Tibial nerve (tissue), 4 donors: ENCODE data around the gene XPO5. TPM values are rescaled to one million over a fixed set of nuclear protein-coding genes. Genes with fewer than 3 reads are reported as not detected.

ENCODE experiments used
- DNase-seq, 2 donors: peaks; one replicate each; pipeline ENCODE4 v3.0.0-alpha.2; 2019; ENCODE audit warnings: low spot score in 2 of 2
- H3K27ac ChIP-seq, 4 donors: fragments of 200-600 bp; sonication (generic) in 3 of 4; one replicate each; pipeline ENCODE4 v1.5.1; 2017 to 2019; ENCODE audit warnings: mild to moderate bottlenecking in 1 of 4
- H3K27me3 ChIP-seq, 2 donors: fragments of 200-600 bp; sonication (generic) in 1 of 2; one replicate each; pipeline versions ENCODE4 v1.5.1 to v1.6.0; 2017 to 2019
- H3K36me3 ChIP-seq, 3 donors: fragments of 200-600 bp; sonication (generic); one replicate each; pipeline ENCODE4 v1.5.1; 2018 to 2019
- H3K4me1 ChIP-seq, 4 donors: fragments of 200-600 bp; sonication (generic) in 3 of 4; one replicate each; pipeline ENCODE4 v1.5.1; 2017 to 2019
- H3K4me3 ChIP-seq, 4 donors: fragments of 200-600 bp; sonication (generic) in 3 of 4; one replicate each; pipeline ENCODE4 v1.5.1; 2017 to 2019; ENCODE audit warnings: mild to moderate bottlenecking in 1 of 4, moderate library complexity in 1 of 4
- H3K9me3 ChIP-seq, 4 donors: fragments of 200-600 bp; sonication (generic) in 3 of 4; one replicate each; pipeline ENCODE4 v1.5.1; 2017 to 2019
- CTCF ChIP-seq, 5 experiments: fragments of 200-600 bp in 3 of 5; fragments of 450-650 bp in 2 of 5; sonication (generic) in 3 of 5; IDR thresholded peaks; one replicate each; pipeline ENCODE4 v1.5.1; 2016 to 2019; ENCODE audit warnings: antibody characterized with exemption in 5 of 5, mild to moderate bottlenecking in 3 of 5, moderate library complexity in 2 of 5
- EP300 ChIP-seq, 2 donors: sonication (generic); formaldehyde crosslinking; IDR thresholded peaks; one replicate each; pipeline ENCODE4 v1.6.1; 2017; ENCODE audit warnings: antibody characterized with exemption in 2 of 2, mild to moderate bottlenecking in 1 of 2
- POLR2A ChIP-seq, 2 donors: fragments of 450-650 bp; IDR thresholded peaks; one replicate each; pipeline ENCODE4 v1.6.1; 2017; ENCODE audit warnings: antibody characterized with exemption in 2 of 2, mild to moderate bottlenecking in 2 of 2, moderate library complexity in 2 of 2
- WGBS, 2 donors: methylation state at CpG; one replicate each; pipeline ENCODE4 v1.1.5; 2018; 5-methylcytosine and 5-hydroxymethylcytosine counted together
- total RNA-seq, 4 donors: library from RNA; depleted of rRNA; stranded (reverse); fragments of >200 nt; gene quantifications; one replicate each; pipeline ENCODE4 v1.1.0, GENCODE V29; 2016

Gene XPO5
- total RNA-seq, 4 donors from 2014 or later = 12.5 to 38.3 (median 32.8) TPM

GRCh38 chr6:43517505-43518357, 58.1 kb downstream of the XPO5 start:
- WGBS, 2 donors = 5% methylated on average over 10 of the region's 10 CpGs
- peak overlapping the region; percentile 36 to 93 (median 76) for H3K27ac ChIP-seq
- peak overlapping the region; percentile 80 to 99 (median 94) for H3K4me3 ChIP-seq
- TF ChIP-seq POLR2A (IDR thresholded peaks at IDR 0.05) (no peak), EP300 (IDR thresholded peaks at IDR 0.05) (no peak), CTCF (IDR thresholded peaks at IDR 0.05) (no peak)
- DNase-seq = no peak
- H3K9me3 ChIP-seq = no peaks in the 10 kb centered on the region
- peaks cover 0 to 46% (median 24%) of the 10 kb centered on the region in 4 donors for H3K4me1 ChIP-seq
- peaks cover 0 to 66% (median 41%) of the 10 kb centered on the region in 3 donors for H3K36me3 ChIP-seq
- H3K27me3 ChIP-seq = no peaks in the 10 kb centered on the region

GRCh38 chr6:43516697-43517504, 58.9 kb downstream of the XPO5 start, which contains the start of the genes POLR1C and YIPF3:
TSS of gene POLR1C (plus strand) at chr6:43517089. CDS start at chr6:43517110, 21 bp downstream.
TSS of gene YIPF3 (minus strand) at chr6:43516926. CDS start at chr6:43516807, 119 bp downstream.
- H3K4me3 ChIP-seq = peak within 1 kb of the TSS; percentile 80 to 99 (median 94)
- H3K4me1 ChIP-seq = peaks cover 0 to 46% (median 24%) of the 10 kb centered on the region in 4 donors
- peaks cover 0 to 66% (median 45%) of the 10 kb centered on the region in 3 donors for H3K36me3 ChIP-seq
- no peaks in the 10 kb centered on the region for H3K9me3 ChIP-seq
- peak; percentile 95 to 98 for DNase-seq
- H3K27me3 ChIP-seq = no peaks in the 10 kb centered on the region
- peak in 1 of 2 donors; percentile 62 for TF ChIP-seq POLR2A (IDR thresholded peaks at IDR 0.05)
- peak in 1 of 5 experiments; percentile 31 for TF ChIP-seq CTCF (IDR thresholded peaks at IDR 0.05)
- peak; percentile 50 to 88 for TF ChIP-seq EP300 (IDR thresholded peaks at IDR 0.05)
- WGBS, 2 donors = 0% methylated on average over 54 to 57 of the region's 57 CpGs
- H3K27ac ChIP-seq = peak within 1 kb of the TSS; percentile 59 to 93 (median 92)

- WGBS, 2 donors = 1 to 2% methylated on average over 9 to 10 of the region's 10 CpGs
- DNase-seq = no peak
- no peaks in the 10 kb centered on the region for H3K27me3 ChIP-seq
- peak overlapping the region; percentile 59 to 93 (median 92) for H3K27ac ChIP-seq
- TF ChIP-seq EP300 (IDR thresholded peaks at IDR 0.05) (no peak), POLR2A (IDR thresholded peaks at IDR 0.05) (no peak), CTCF (IDR thresholded peaks at IDR 0.05) (no peak)
- no peaks in the 10 kb centered on the region for H3K9me3 ChIP-seq
- H3K4me3 ChIP-seq = peak overlapping the region; percentile 80 to 99 (median 94)
- peaks cover 0 to 66% (median 45%) of the 10 kb centered on the region in 3 donors for H3K36me3 ChIP-seq
- H3K4me1 ChIP-seq = peaks cover 0 to 46% (median 24%) of the 10 kb centered on the region in 4 donors
These were observed 59.5 kb downstream of the XPO5 start for GRCh38 chr6:43516367-43516696.

- H3K27ac ChIP-seq = peak overlapping the region in 1 of 4 donors; percentile 93
- H3K4me1 ChIP-seq = peaks cover 0 to 49% (median 24%) of the 10 kb centered on the region in 4 donors
- no peak for TF ChIP-seq EP300 (IDR thresholded peaks at IDR 0.05)
- TF ChIP-seq POLR2A (IDR thresholded peaks at IDR 0.05) = no peak
- no peak for TF ChIP-seq CTCF (IDR thresholded peaks at IDR 0.05)
- no peak for DNase-seq
- WGBS, 2 donors = 70 to 76% methylated on average over 9 of the region's 9 CpGs
- peak overlapping the region; percentile 80 to 99 (median 94) for H3K4me3 ChIP-seq
- H3K27me3 ChIP-seq = no peaks in the 10 kb centered on the region
- H3K36me3 ChIP-seq = peaks cover 0 to 66% (median 41%) of the 10 kb centered on the region in 3 donors
- H3K9me3 ChIP-seq = no peaks in the 10 kb centered on the region
These were observed 60.0 kb downstream of the XPO5 start for GRCh38 chr6:43515808-43516207.
